Measurements from ENCODE around the gene MAGI2. TPM values are rescaled to one million over a fixed set of nuclear protein-coding genes. Genes with fewer than 3 reads are reported as not detected.

The MAGI2 gene
- total and polyA plus RNA-seq, 4 donors = 43.4 to 61.3 (median 50.1) TPM

- H3K4me3 ChIP-seq (ENCODE audit: low read depth, low read length) = no peak overlapping the region
- no peaks in the 10 kb centered on the region for H3K36me3 ChIP-seq (ENCODE audit: control insufficient read depth, insufficient read depth, low read length)
- DNase-seq (ENCODE audit: low read depth in 4 of 6, low spot score in 6 of 6) = peak in 2 of 6 donors; percentile 7 to 82
- no CpG with 5 or more reads among the region's 3 CpGs for WGBS (ENCODE audit: insufficient coverage)
- H3K27ac ChIP-seq (ENCODE audit: low read depth, low read length) = no peak overlapping the region
- no peaks in the 10 kb centered on the region for H3K9me3 ChIP-seq (ENCODE audit: control insufficient read depth, insufficient read depth, low read length)
- H3K27me3 ChIP-seq (ENCODE audit: control insufficient read depth, insufficient read depth, low read length) = no peaks in the 10 kb centered on the region
- no peaks in the 10 kb centered on the region for H3K4me1 ChIP-seq (ENCODE audit: control insufficient read depth, insufficient read depth, low read length)
Observed at GRCh38 chr7:79421751-79422150, 31.7 kb downstream of the MAGI2 start.

- Histone ChIP-seq H3K4me1 (ENCODE audit: control insufficient read depth, insufficient read depth, low read length) (no peaks in the 10 kb centered on the region), H3K27me3 (ENCODE audit: control insufficient read depth, insufficient read depth, low read length) (no peaks in the 10 kb centered on the region), H3K9me3 (ENCODE audit: control insufficient read depth, insufficient read depth, low read length) (no peaks in the 10 kb centered on the region), H3K36me3 (ENCODE audit: control insufficient read depth, insufficient read depth, low read length) (no peaks in the 10 kb centered on the region), H3K4me3 (ENCODE audit: low read depth, low read length) (no peak overlapping the region), H3K27ac (ENCODE audit: low read depth, low read length) (no peak overlapping the region)
- peak in 2 of 6 donors; percentile 7 to 35 for DNase-seq (ENCODE audit: low read depth in 4 of 6, low spot score in 6 of 6)
- WGBS (ENCODE audit: insufficient coverage) = 67% methylated on average over 2 of the region's 2 CpGs
Observed at GRCh38 chr7:79420464-79420863, 33.0 kb downstream of the MAGI2 start.

DNA sequence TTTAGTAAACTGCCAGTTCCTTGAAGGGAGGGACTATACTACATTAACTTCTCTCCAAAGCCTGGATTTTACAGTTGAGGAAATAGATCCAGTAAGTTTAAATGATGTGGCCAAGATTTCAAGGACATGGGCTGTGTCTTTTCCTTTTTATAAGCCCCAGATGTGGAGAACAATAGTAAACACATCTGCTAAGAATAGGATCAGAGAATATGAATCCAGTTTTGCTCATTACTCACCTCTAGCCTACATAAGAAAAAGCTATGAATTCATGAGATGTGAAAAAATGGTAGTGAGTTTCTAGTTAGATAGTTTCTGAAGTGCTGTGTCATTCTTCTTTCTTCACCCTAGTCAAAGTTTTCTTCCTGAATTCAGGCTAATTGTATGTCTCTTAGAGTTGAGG is 38.6 kb downstream of the MAGI2 start:
- Histone ChIP-seq H3K4me3 (ENCODE audit: low read depth, low read length) (no peak overlapping the region), H3K27me3 (ENCODE audit: control insufficient read depth, insufficient read depth, low read length) (no peaks in the 10 kb centered on the region), H3K4me1 (ENCODE audit: control insufficient read depth, insufficient read depth, low read length) (no peaks in the 10 kb centered on the region), H3K27ac (ENCODE audit: low read depth, low read length) (no peak overlapping the region), H3K36me3 (ENCODE audit: control insufficient read depth, insufficient read depth, low read length) (no peaks in the 10 kb centered on the region), H3K9me3 (ENCODE audit: control insufficient read depth, insufficient read depth, low read length) (no peaks in the 10 kb centered on the region)
- DNase-seq (ENCODE audit: low read depth in 4 of 6, low spot score in 6 of 6) = no peak

DNA sequence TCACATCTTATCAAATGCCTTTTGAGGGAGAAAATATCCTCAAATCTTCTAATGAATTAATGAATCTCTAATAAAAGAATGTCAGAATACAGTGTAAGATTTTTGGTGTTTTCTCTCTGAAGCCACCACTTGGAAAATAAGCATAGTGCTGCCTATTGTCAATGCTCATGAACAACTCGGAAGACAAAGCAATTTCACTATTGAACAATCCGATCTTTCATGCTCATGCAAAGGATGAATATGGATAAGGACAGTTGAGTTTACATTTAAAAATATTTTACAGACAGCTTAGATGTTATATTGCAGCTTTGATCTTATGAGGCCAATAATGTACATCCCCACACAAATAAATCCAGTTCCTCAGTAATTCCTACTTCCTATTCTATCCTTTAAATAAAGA is 40.6 kb downstream of the MAGI2 start:
- Histone ChIP-seq H3K36me3 (ENCODE audit: control insufficient read depth, insufficient read depth, low read length) (no peaks in the 10 kb centered on the region), H3K4me3 (ENCODE audit: low read depth, low read length) (no peak overlapping the region), H3K9me3 (ENCODE audit: control insufficient read depth, insufficient read depth, low read length) (no peaks in the 10 kb centered on the region), H3K4me1 (ENCODE audit: control insufficient read depth, insufficient read depth, low read length) (no peaks in the 10 kb centered on the region), H3K27me3 (ENCODE audit: control insufficient read depth, insufficient read depth, low read length) (no peaks in the 10 kb centered on the region), H3K27ac (ENCODE audit: low read depth, low read length) (no peak overlapping the region)
- no CpG with 5 or more reads among the region's 2 CpGs for WGBS (ENCODE audit: insufficient coverage)
- DNase-seq (ENCODE audit: low read depth in 4 of 6, low spot score in 6 of 6) = no peak

- no peak overlapping the region for H3K4me3 ChIP-seq (ENCODE audit: low read depth, low read length)
- H3K36me3 ChIP-seq (ENCODE audit: control insufficient read depth, insufficient read depth, low read length) = no peaks in the 10 kb centered on the region
- no CpG with 5 or more reads among the region's 3 CpGs for WGBS (ENCODE audit: insufficient coverage)
- no peaks in the 10 kb centered on the region for H3K4me1 ChIP-seq (ENCODE audit: control insufficient read depth, insufficient read depth, low read length)
- no peak overlapping the region for H3K27ac ChIP-seq (ENCODE audit: low read depth, low read length)
- no peak for DNase-seq (ENCODE audit: low read depth in 4 of 6, low spot score in 6 of 6)
- H3K9me3 ChIP-seq (ENCODE audit: control insufficient read depth, insufficient read depth, low read length) = no peaks in the 10 kb centered on the region
- no peaks in the 10 kb centered on the region for H3K27me3 ChIP-seq (ENCODE audit: control insufficient read depth, insufficient read depth, low read length)
Observed at GRCh38 chr7:79412438-79412837, 41.0 kb downstream of the MAGI2 start.

DNA sequence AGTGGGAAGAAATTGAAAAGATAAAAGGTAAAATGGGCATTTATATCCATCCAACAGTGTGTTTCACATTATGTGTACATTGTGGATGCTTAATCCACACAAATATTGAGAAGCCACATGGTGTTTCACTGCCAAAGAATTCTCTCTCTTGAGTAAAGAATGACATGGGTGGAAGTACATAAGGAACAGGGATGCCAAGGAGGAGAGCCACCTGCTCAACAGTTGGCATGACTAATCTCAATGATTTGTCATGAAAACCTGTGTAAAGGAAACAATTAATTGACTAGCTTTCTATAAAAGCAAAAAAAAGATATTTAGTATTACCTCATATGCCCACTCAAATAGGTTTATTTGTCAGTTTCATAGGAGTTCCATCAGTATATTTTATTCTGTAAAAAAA is 43.1 kb downstream of the MAGI2 start:
- Histone ChIP-seq H3K4me3 (ENCODE audit: low read depth, low read length) (no peak overlapping the region), H3K27me3 (ENCODE audit: control insufficient read depth, insufficient read depth, low read length) (no peaks in the 10 kb centered on the region), H3K36me3 (ENCODE audit: control insufficient read depth, insufficient read depth, low read length) (no peaks in the 10 kb centered on the region), H3K27ac (ENCODE audit: low read depth, low read length) (no peak overlapping the region), H3K4me1 (ENCODE audit: control insufficient read depth, insufficient read depth, low read length) (no peaks in the 10 kb centered on the region), H3K9me3 (ENCODE audit: control insufficient read depth, insufficient read depth, low read length) (no peaks in the 10 kb centered on the region)
- DNase-seq (ENCODE audit: low read depth in 4 of 6, low spot score in 6 of 6) = no peak

DNA sequence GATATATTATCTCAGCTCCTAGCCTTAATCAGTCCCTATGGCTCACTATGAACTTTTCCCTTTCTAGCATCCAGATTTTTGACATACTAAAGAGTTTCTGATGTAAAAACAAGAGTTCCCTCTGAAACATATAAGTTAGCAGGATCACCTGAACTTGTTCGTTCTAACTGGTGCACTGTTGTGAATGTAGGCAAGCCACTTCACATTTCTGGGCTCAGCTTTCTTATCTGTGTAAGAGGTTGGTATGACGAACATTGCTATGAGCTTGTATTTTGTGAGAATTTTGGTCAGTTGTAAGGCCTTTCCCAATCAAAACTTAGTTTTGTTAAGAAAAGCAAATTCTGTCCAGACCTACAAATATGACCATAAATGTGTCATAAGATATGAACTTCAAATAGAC is 46.1 kb downstream of the MAGI2 start:
- no peaks in the 10 kb centered on the region for H3K27me3 ChIP-seq (ENCODE audit: control insufficient read depth, insufficient read depth, low read length)
- H3K4me1 ChIP-seq (ENCODE audit: control insufficient read depth, insufficient read depth, low read length) = no peaks in the 10 kb centered on the region
- no peaks in the 10 kb centered on the region for H3K36me3 ChIP-seq (ENCODE audit: control insufficient read depth, insufficient read depth, low read length)
- DNase-seq (ENCODE audit: low read depth in 4 of 6, low spot score in 6 of 6) = no peak
- H3K9me3 ChIP-seq (ENCODE audit: control insufficient read depth, insufficient read depth, low read length) = no peaks in the 10 kb centered on the region
- H3K4me3 ChIP-seq (ENCODE audit: low read depth, low read length) = no peak overlapping the region
- no CpG with 5 or more reads among the region's 2 CpGs for WGBS (ENCODE audit: insufficient coverage)
- H3K27ac ChIP-seq (ENCODE audit: low read depth, low read length) = no peak overlapping the region

DNA sequence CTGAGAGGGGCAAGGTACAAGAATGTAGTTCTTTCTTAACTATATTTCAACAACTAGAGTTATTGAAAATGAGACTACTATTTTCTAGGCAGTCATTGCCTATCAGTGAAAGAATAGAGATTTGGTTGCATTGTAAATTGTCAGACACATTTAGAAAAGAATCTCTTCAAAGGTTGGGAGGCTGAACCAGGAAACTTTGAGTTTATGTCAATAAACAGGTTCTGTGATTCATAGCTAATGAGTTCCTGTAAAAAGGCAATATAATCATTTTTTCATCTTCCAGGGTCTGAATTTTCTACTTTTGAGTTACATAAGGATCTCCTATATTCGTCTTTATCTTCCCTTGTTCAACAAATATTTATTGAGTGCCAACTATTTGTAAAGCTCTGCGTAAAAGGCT is 47.1 kb downstream of the MAGI2 start:
- H3K4me3 ChIP-seq (ENCODE audit: low read depth, low read length) = no peak overlapping the region
- H3K4me1 ChIP-seq (ENCODE audit: control insufficient read depth, insufficient read depth, low read length) = no peaks in the 10 kb centered on the region
- no peaks in the 10 kb centered on the region for H3K36me3 ChIP-seq (ENCODE audit: control insufficient read depth, insufficient read depth, low read length)
- H3K9me3 ChIP-seq (ENCODE audit: control insufficient read depth, insufficient read depth, low read length) = no peaks in the 10 kb centered on the region
- no peak overlapping the region for H3K27ac ChIP-seq (ENCODE audit: low read depth, low read length)
- WGBS (ENCODE audit: insufficient coverage) = no CpG with 5 or more reads among the region's 2 CpGs
- H3K27me3 ChIP-seq (ENCODE audit: control insufficient read depth, insufficient read depth, low read length) = no peaks in the 10 kb centered on the region
- DNase-seq (ENCODE audit: low read depth in 4 of 6, low spot score in 6 of 6) = no peak

DNA sequence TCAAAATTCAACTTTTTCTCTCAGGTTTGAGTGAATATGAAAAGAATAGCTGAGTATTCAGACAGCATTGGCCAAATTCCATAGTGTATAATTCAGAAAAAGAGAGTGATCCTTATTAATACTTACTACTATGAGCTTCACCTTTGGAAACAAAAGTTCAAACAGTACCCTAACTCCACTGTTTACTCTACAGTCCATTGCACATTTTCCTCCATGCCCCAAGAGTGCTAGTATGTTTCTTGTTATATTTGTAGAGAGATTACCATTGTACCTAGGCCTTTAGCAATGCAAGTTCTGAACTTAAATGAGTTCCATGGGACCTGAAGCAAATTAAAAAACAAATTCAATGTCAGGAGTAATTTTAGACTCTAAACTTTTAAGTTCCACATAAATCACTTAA is 48.1 kb downstream of the MAGI2 start:
- Histone ChIP-seq H3K27ac (ENCODE audit: low read depth, low read length) (no peak overlapping the region), H3K4me1 (ENCODE audit: control insufficient read depth, insufficient read depth, low read length) (no peaks in the 10 kb centered on the region), H3K27me3 (ENCODE audit: control insufficient read depth, insufficient read depth, low read length) (no peaks in the 10 kb centered on the region), H3K36me3 (ENCODE audit: control insufficient read depth, insufficient read depth, low read length) (no peaks in the 10 kb centered on the region), H3K4me3 (ENCODE audit: low read depth, low read length) (no peak overlapping the region), H3K9me3 (ENCODE audit: control insufficient read depth, insufficient read depth, low read length) (no peaks in the 10 kb centered on the region)
- DNase-seq (ENCODE audit: low read depth in 4 of 6, low spot score in 6 of 6) = no peak

DNA sequence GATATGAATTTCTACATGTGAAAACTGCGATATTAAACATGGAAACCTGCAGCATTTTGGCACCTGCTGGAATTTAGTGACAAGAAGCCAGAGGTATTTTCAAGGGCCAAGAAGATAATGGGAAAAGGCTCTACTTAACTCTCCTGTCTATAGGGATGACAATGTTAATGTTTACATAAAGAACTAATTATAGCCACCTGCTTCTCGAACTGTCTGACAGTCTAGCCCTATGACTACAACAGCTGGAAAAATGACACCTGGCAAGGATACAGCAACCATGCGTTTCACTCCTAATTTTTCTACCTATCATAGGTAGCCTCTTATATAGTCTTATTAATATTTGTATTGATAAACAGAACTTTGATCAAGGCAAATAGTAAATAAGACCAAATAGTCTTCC is 49.6 kb downstream of the MAGI2 start:
- Histone ChIP-seq H3K27me3 (ENCODE audit: control insufficient read depth, insufficient read depth, low read length) (no peaks in the 10 kb centered on the region), H3K9me3 (ENCODE audit: control insufficient read depth, insufficient read depth, low read length) (no peaks in the 10 kb centered on the region), H3K4me3 (ENCODE audit: low read depth, low read length) (no peak overlapping the region), H3K36me3 (ENCODE audit: control insufficient read depth, insufficient read depth, low read length) (no peaks in the 10 kb centered on the region), H3K27ac (ENCODE audit: low read depth, low read length) (no peak overlapping the region), H3K4me1 (ENCODE audit: control insufficient read depth, insufficient read depth, low read length) (no peaks in the 10 kb centered on the region)
- DNase-seq (ENCODE audit: low read depth in 4 of 6, low spot score in 6 of 6) = no peak
- WGBS (ENCODE audit: insufficient coverage) = no CpG with 5 or more reads among the region's 3 CpGs

DNA sequence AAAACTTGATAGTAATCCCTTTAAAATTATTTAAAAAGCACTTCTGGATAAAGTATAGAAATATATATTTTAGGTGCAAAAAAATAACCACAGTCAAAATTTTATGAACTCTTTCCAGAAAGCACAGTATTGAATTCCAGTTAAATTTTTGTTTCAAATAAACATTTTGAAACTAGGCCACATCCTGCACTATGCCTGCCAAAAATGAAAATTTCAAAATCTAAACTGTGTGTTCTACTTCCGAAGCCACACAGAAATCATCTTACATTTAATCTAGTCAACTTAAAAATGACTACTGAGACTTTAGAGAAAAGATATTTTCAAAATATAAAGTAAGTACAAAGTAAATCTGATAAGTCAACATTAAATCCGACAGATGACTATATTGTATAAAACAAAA is 50.0 kb downstream of the MAGI2 start:
- no peaks in the 10 kb centered on the region for H3K4me1 ChIP-seq (ENCODE audit: control insufficient read depth, insufficient read depth, low read length)
- DNase-seq (ENCODE audit: low read depth in 4 of 6, low spot score in 6 of 6) = peak in 1 of 6 donors; percentile 76
- no peaks in the 10 kb centered on the region for H3K27me3 ChIP-seq (ENCODE audit: control insufficient read depth, insufficient read depth, low read length)
- no peak overlapping the region for H3K27ac ChIP-seq (ENCODE audit: low read depth, low read length)
- no CpG with 5 or more reads among the region's 2 CpGs for WGBS (ENCODE audit: insufficient coverage)
- H3K9me3 ChIP-seq (ENCODE audit: control insufficient read depth, insufficient read depth, low read length) = no peaks in the 10 kb centered on the region
- H3K4me3 ChIP-seq (ENCODE audit: low read depth, low read length) = no peak overlapping the region
- no peaks in the 10 kb centered on the region for H3K36me3 ChIP-seq (ENCODE audit: control insufficient read depth, insufficient read depth, low read length)

Data from spinal cord (tissue), 10 donors.